CD14-positive monocyte (primary cell): ENCODE data around the gene EPHA3. TPM values are rescaled to one million over a fixed set of nuclear protein-coding genes. Genes with fewer than 3 reads are reported as not detected.

Experiments used
- DNase-seq, 3 donors: peaks; one replicate each; pipeline ENCODE4 v3.0.0-alpha.2; 2011 to 2022
- H2AFZ ChIP-seq: 2 replicates; pipeline ENCODE4 v1.6.0; 2012; ENCODE audit warnings: mild to moderate bottlenecking, low read depth, low read length, inconsistent platforms; ENCODE audit not compliant: insufficient read depth, poor library complexity, severe bottlenecking
- H3K27ac ChIP-seq, 2 donors: 1 replicate in 1 of 2; 2 replicates in 1 of 2; pipeline ENCODE4 v1.5.1; 2012 to 2013; ENCODE audit warnings: low read length in 2 of 2, control low read depth in 1 of 2, inconsistent platforms in 1 of 2, low read depth in 1 of 2, mild to moderate bottlenecking in 1 of 2
- H3K27me3 ChIP-seq, 2 donors: one replicate each; pipeline versions ENCODE4 v1.6.0 to v1.6.1; 2011 to 2013; ENCODE audit warnings: low read length in 2 of 2; ENCODE audit not compliant: control insufficient read depth in 2 of 2, insufficient read depth in 2 of 2
- H3K36me3 ChIP-seq, 2 donors: replicated peaks in 1 of 2; 1 replicate in 1 of 2; 2 replicates in 1 of 2; pipeline versions ENCODE4 v1.5.1 to v1.6.1; 2012 to 2013; ENCODE audit warnings: low read length in 2 of 2, control low read depth in 1 of 2, inconsistent platforms in 1 of 2, mild to moderate bottlenecking in 1 of 2; ENCODE audit not compliant: insufficient read depth in 2 of 2, control insufficient read depth in 1 of 2
- H3K4me1 ChIP-seq, 2 donors: 1 replicate in 1 of 2; 2 replicates in 1 of 2; pipeline versions ENCODE4 v1.5.1 to v1.6.1; 2012 to 2013; ENCODE audit warnings: low read length in 2 of 2, control low read depth in 1 of 2, inconsistent platforms in 1 of 2, mild to moderate bottlenecking in 1 of 2, moderate library complexity in 1 of 2; ENCODE audit not compliant: insufficient read depth in 2 of 2, control insufficient read depth in 1 of 2
- H3K4me2 ChIP-seq: replicated peaks from 2 replicates; pipeline ENCODE3; 2012; ENCODE audit warnings: low read length, moderate library complexity, mild to moderate bottlenecking; ENCODE audit not compliant: poor library complexity, severe bottlenecking; ENCODE audit errors: extremely low read depth
- H3K4me3 ChIP-seq, 3 experiments: fragments of 200-600 bp in 1 of 3; sonication (generic) in 1 of 3; replicated peaks in 1 of 3; 1 replicate in 2 of 3; 2 replicates in 1 of 3; pipeline ENCODE4 v1.5.1; 2011 to 2013; ENCODE audit warnings: low read length in 3 of 3, mild to moderate bottlenecking in 3 of 3, control low read depth in 2 of 3, low read depth in 2 of 3, inconsistent platforms in 1 of 3, moderate library complexity in 1 of 3
- H3K79me2 ChIP-seq: 2 replicates; pipeline ENCODE4 v1.6.0; 2012; ENCODE audit warnings: mild to moderate bottlenecking, control low read depth, inconsistent platforms, low read length, moderate library complexity; ENCODE audit not compliant: insufficient read depth
- H3K9ac ChIP-seq: 2 replicates; pipeline ENCODE4 v1.6.0; 2017; ENCODE audit warnings: low read length, mild to moderate bottlenecking; ENCODE audit not compliant: insufficient read depth, poor library complexity, severe bottlenecking
- H3K9me3 ChIP-seq, 2 donors: replicated peaks in 1 of 2; 1 replicate in 1 of 2; 2 replicates in 1 of 2; pipeline versions ENCODE4 v1.5.1 to v1.6.1; 2012 to 2013; ENCODE audit warnings: low read length in 2 of 2, control low read depth in 1 of 2; ENCODE audit not compliant: control insufficient read depth in 1 of 2, insufficient read depth in 1 of 2
- H4K20me1 ChIP-seq: 2 replicates; pipeline ENCODE4 v1.6.0; 2012; ENCODE audit warnings: mild to moderate bottlenecking, low read length, control low read depth, moderate library complexity; ENCODE audit not compliant: insufficient read depth
- H3K27ac Mint-ChIP-seq, 7 donors: one replicate each; pipeline ENCODE4 v1.8.0; 2020; ENCODE audit warnings: mild to moderate bottlenecking in 7 of 7, mixed read lengths in 7 of 7, moderate library complexity in 6 of 7, inconsistent platforms in 2 of 7
- H3K27me3 Mint-ChIP-seq, 3 donors: one replicate each; pipeline ENCODE4 v1.8.0; 2021 to 2022; ENCODE audit warnings: low read depth in 3 of 3, mild to moderate bottlenecking in 3 of 3, mixed read lengths in 3 of 3, moderate library complexity in 3 of 3, inconsistent platforms in 1 of 3
- H3K36me3 Mint-ChIP-seq, 2 donors: one replicate each; pipeline ENCODE4 v1.8.0; 2020; ENCODE audit warnings: mixed read lengths in 2 of 2, inconsistent platforms in 1 of 2, mild to moderate bottlenecking in 1 of 2
- H3K4me1 Mint-ChIP-seq: one replicate; pipeline ENCODE4 v1.8.0; 2020; ENCODE audit warnings: mild to moderate bottlenecking, mixed read lengths
- H3K4me3 Mint-ChIP-seq, 2 donors: one replicate each; pipeline ENCODE4 v1.8.0; 2020; ENCODE audit warnings: mild to moderate bottlenecking in 2 of 2, mixed read lengths in 2 of 2, moderate library complexity in 1 of 2
- H3K9me3 Mint-ChIP-seq, 7 donors: one replicate each; pipeline ENCODE4 v1.8.0; 2020 to 2022; ENCODE audit warnings: mixed read lengths in 7 of 7, mild to moderate bottlenecking in 6 of 7, moderate library complexity in 6 of 7, inconsistent platforms in 2 of 7
- CTCF ChIP-seq: fragments of 200-600 bp; IDR thresholded peaks from one replicate; pipeline ENCODE4 v1.8.0; 2022; ENCODE audit warnings: antibody characterized with exemption, mild to moderate bottlenecking
- WGBS: methylation state at CpG from one replicate; pipeline ENCODE4 v1.1.5; 2013; ENCODE audit warnings: missing lambda C conversion rate; ENCODE audit not compliant: insufficient coverage; 5-methylcytosine and 5-hydroxymethylcytosine counted together
- intact Hi-C, 2 donors: fragments of 100-400 bp; cut with micrococcal nuclease; formaldehyde crosslinking; loops; one replicate each; pipeline versions ENCODE4 v1.15.0 to v1.15.1; 2023
- polyA plus RNA-seq, 3 donors: library from polyadenylated mRNA; depleted of rRNA in 1 of 3; unstranded in 2 of 3; stranded (reverse) in 1 of 3; fragments of 300-500 nt in 2 of 3; fragments of >200 nt in 1 of 3; fragmentation: Illumina TruSeq in 2 of 3; gene quantifications; 1 replicate in 2 of 3; 2 replicates in 1 of 3; pipeline ENCODE4 v1.2.3, GENCODE V29; 2012 to 2021

EPHA3 gene
- polyA plus RNA-seq, 3 donors = not detected

DNA sequence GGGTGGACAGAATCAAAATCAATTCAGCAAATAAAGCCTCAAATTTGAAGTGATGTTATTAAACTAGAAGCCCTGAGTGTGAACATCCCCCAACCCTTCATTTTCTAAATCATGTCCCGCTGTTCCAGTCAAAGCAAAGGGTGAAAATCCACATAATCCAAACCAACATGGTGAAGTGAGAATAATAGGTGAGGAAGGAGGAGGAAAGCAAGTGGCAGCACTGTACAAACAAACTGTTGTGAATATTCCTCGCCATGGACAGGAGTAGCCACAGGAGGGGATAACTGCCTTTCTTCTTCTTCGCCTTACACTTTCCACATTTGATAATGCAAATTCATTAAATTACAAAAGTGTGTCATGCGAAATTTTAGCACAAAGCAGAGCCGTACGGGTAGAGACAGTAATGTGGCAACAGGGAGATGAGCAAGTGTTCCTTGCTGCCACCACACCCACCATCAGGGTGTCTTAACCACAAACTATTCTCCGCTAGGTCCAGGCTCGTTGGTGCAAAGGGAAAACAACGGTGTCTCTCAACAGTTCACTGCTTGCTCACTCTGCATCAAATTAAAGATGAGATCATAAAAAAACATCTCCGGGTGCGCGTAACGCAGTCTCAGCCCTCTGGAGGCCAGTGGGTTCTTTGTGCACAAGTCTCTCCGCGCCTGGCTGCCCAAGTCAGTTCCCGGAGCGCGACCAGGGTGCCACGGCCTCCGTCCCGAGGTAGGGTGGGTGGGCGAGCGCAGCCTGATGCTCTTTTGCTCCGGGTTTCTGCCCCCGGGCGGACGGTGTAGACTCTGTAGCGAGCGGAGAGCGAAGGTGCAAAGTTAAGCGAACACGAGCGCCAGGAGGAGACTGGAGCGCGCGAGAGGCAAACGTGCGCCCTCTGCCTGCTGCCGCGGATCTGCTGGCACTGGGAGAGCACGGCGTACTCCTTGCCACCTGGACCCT, 6.7 kb downstream of the EPHA3 start:
- Histone ChIP-seq H3K4me1 (no peaks in the 10 kb centered on the region), H3K27me3 (peaks cover 0 to 27% of the 10 kb centered on the region in 2 donors), H2AFZ (peak overlapping the region; percentile 41), H3K4me3 (peak overlapping the region in 1 of 3 experiments; percentile 48), H4K20me1 (no peaks in the 10 kb centered on the region), H3K9ac (no peak overlapping the region), H3K36me3 (no peaks in the 10 kb centered on the region), H3K4me2 (peak overlapping the region; percentile 53), H3K79me2 (no peaks in the 10 kb centered on the region), H3K9me3 (no peaks in the 10 kb centered on the region), H3K27ac (no peak overlapping the region)
- Mint-ChIP-seq H3K4me1 (peaks cover 8% of the 10 kb centered on the region), H3K4me3 (peak overlapping the region; percentile 67 to 86), H3K27ac (no peak overlapping the region), H3K27me3 (peaks cover 2 to 25% (median 23%) of the 10 kb centered on the region in 3 donors), H3K36me3 (no peaks in the 10 kb centered on the region), H3K9me3 (no peaks in the 10 kb centered on the region)
- TF ChIP-seq CTCF = no peak
- 1% methylated on average over 36 of the region's 42 CpGs for WGBS
- DNase-seq = no peak
- intact Hi-C loops = no loop called here

- H3K9me3 ChIP-seq = no peaks in the 10 kb centered on the region
- Mint-ChIP-seq H3K27ac (no peak overlapping the region), H3K36me3 (no peaks in the 10 kb centered on the region), H3K4me1 (peaks cover 8% of the 10 kb centered on the region), H3K9me3 (no peaks in the 10 kb centered on the region), H3K27me3 (peaks cover 2 to 23% (median 23%) of the 10 kb centered on the region in 3 donors), H3K4me3 (peak overlapping the region in 1 of 2 donors; percentile 86)
- peaks cover 0 to 27% of the 10 kb centered on the region in 2 donors for H3K27me3 ChIP-seq
- no peak for DNase-seq
- intact Hi-C loops = no loop called here
- no peaks in the 10 kb centered on the region for H3K4me1 ChIP-seq
- H2AFZ ChIP-seq = no peak overlapping the region
- no peak overlapping the region for H3K9ac ChIP-seq
- peak overlapping the region; percentile 53 for H3K4me2 ChIP-seq
- H3K36me3 ChIP-seq = no peaks in the 10 kb centered on the region
- peak overlapping the region in 1 of 3 experiments; percentile 48 for H3K4me3 ChIP-seq
- no peaks in the 10 kb centered on the region for H4K20me1 ChIP-seq
- H3K79me2 ChIP-seq = no peaks in the 10 kb centered on the region
- no peak overlapping the region for H3K27ac ChIP-seq
- peak; percentile 10 for TF ChIP-seq CTCF
- WGBS = 14% methylated on average over 11 of the region's 13 CpGs
Measured at GRCh38 chr3:89114841-89115223, 7.4 kb downstream of the EPHA3 start.
